ENCODE measurements around the gene FBRSL1.
"Not testable (repeated sequence)": the region's sequence is repeated elsewhere in the genome, so short reads cannot be mapped to it uniquely, and the experiment has no call there.

The FBRSL1 gene

DNA sequence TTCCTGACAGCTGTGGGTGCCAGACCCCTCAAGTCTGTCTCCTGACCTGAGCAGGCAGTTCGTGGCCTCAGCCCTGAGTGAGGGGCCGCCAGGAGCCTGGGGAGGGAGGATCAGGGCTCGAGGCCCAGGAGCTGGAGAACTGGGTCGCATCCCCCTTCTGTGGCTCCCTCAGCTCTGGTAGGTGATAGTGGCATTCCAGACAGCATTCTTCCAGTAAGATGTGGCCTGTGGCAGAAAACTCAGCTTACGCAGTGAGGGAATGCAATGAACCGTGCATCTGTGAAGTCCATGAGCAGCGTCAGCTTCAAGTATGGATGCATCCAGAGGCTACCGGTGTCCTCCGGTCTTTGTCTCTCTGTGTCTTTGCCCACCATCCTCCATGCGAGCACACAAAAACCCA is 28.4 kb upstream of the FBRSL1 start:
- TF ChIP-seq, protein P1, sequence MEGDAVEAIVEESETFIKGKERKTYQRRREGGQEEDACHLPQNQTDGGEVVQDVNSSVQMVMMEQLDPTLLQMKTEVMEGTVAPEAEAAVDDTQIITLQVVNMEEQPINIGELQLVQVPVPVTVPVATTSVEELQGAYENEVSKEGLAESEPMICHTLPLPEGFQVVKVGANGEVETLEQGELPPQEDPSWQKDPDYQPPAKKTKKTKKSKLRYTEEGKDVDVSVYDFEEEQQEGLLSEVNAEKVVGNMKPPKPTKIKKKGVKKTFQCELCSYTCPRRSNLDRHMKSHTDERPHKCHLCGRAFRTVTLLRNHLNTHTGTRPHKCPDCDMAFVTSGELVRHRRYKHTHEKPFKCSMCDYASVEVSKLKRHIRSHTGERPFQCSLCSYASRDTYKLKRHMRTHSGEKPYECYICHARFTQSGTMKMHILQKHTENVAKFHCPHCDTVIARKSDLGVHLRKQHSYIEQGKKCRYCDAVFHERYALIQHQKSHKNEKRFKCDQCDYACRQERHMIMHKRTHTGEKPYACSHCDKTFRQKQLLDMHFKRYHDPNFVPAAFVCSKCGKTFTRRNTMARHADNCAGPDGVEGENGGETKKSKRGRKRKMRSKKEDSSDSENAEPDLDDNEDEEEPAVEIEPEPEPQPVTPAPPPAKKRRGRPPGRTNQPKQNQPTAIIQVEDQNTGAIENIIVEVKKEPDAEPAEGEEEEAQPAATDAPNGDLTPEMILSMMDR (conservative IDR thresholded peaks at IDR 0.05) = no peak
- no peak overlapping the region for H3K27ac ChIP-seq

DNA sequence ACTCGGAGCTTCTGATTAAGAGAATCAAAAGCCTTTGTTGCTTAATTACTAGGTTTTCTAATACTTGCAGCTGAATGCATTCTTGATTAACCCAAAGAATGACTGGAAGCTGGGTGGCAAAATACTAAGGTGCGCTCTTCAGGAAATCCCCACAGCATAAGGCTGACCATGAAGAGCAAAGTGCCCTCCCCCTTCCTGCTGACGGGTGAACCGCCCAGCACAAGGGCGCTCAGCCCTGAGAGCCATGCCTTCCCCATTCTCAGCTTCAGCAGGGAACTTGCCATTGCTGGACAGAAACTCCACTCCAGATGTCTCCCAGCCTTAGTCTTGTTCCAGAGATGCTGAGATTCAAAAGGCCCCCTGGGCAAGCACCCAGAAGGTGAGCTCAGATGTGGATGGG is 27.2 kb upstream of the FBRSL1 start:
- TF ChIP-seq, protein P1 (conservative IDR thresholded peaks at IDR 0.05) = no peak
- H3K27ac ChIP-seq = no peak overlapping the region

DNA sequence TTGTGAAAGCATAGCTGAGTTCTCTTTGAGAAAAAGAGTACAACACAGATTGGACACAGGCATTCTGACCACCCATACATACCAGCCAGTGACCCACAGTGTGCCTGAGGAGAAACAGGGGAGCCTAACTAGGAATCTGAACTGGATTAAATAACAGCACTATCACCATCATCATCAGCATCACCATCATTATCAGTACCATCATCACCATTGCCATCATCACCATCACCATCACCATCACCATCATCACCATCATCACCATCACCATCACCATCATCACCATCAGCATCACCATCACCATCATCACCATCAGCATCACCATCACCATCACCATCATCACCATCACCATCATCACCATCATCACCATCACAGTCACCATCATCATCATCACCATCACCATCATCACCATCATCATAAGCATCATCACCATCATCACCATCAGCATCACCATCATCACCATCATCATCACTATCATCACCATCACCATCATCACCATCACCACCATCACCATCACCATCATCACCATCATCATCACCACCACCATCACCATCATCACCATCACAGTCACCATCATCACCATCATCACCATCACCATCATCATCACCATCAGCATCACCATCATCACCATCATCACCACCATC is 26.5 kb upstream of the FBRSL1 start:
- not testable (repeated sequence) for H3K27ac ChIP-seq

DNA sequence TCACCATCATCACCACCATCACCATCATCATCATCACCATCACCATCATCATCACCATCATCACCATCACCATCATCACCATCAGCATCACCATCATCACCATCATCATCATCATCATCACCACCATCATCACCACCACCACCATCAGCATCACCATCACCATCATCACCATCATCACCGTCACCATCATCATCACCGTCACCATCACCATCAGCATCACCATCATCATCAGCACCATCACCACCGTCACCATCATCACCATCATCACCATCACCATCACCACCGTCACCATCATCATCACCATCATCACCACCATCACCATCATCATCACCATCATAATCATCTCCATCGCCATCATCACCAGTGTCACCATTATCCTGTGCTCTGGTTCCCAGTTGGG is 25.6 kb upstream of the FBRSL1 start:
- not testable (repeated sequence) for H3K27ac ChIP-seq

DNA sequence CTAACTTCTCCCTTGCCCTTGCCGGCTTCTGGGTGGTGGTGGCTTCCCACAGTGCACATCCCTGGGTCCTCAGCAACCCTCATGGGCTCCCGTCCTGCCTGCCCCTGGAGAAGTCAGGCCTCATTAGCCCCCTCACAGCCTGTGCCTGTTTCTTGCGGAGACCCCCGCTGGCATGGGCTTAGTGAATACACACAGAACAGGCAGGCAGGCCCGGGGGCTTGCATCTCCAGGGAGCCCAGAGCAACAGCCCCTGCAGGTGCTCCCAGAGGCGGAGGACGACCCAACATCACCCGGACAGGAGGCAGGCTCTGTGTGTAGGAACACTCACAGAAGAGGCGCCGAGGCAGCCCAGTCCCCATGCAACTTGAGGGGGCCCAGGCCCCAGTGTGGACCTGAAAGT is 25.1 kb upstream of the FBRSL1 start:
- TF ChIP-seq, protein P1 (conservative IDR thresholded peaks at IDR 0.05) = no peak

DNA sequence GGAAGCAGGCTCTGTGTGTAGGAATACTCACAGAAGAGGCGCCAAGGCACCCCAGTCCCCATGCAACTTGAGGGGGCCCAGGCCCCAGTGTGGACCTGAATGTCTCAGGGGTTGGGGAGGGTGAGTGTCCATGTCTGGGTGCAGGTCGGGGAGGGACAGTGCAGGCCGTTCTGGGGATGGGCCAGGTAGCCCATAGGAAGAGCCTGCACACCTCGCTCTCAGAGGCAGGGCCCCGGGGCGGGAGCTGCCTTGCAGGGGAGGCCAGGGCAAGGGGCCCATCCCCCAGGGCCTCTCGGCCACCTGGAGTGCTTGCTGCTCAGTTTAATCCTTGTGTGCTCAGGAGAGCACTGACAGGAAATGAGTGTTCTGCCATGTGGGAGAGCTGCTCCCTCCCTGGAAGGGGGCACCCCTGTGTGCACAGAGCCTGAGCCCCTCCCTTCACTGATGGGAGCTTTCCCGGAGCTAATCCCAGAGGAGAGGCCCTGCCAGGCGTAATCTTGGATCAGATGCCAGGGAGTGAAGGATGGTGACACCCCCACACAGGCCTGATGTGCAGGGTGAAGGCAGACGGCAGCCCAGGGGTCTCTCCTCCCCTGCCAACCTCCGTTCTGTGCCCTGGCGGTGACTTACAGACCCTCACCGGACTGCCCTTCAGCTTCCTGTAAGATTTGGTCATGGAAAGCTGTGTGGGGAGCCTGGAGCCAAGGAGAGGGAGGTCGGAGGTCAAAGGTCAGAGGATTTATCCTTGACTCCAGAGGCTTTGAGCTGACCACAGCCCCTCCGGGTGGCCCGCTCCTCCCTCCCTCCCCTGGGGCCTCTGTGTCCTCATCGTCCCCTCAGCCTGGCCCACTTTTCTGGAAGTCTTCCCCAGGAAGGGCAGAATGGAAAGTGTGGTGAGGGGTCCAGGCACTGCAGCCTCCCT is 24.4 kb upstream of the FBRSL1 start:
- TF ChIP-seq, protein P1 (conservative IDR thresholded peaks at IDR 0.05) = no peak
- no peak overlapping the region for H3K27ac ChIP-seq

More for the DNA sequence above, 25.1 kb upstream of the FBRSL1 start:
- no peak overlapping the region for H3K27ac ChIP-seq

DNA sequence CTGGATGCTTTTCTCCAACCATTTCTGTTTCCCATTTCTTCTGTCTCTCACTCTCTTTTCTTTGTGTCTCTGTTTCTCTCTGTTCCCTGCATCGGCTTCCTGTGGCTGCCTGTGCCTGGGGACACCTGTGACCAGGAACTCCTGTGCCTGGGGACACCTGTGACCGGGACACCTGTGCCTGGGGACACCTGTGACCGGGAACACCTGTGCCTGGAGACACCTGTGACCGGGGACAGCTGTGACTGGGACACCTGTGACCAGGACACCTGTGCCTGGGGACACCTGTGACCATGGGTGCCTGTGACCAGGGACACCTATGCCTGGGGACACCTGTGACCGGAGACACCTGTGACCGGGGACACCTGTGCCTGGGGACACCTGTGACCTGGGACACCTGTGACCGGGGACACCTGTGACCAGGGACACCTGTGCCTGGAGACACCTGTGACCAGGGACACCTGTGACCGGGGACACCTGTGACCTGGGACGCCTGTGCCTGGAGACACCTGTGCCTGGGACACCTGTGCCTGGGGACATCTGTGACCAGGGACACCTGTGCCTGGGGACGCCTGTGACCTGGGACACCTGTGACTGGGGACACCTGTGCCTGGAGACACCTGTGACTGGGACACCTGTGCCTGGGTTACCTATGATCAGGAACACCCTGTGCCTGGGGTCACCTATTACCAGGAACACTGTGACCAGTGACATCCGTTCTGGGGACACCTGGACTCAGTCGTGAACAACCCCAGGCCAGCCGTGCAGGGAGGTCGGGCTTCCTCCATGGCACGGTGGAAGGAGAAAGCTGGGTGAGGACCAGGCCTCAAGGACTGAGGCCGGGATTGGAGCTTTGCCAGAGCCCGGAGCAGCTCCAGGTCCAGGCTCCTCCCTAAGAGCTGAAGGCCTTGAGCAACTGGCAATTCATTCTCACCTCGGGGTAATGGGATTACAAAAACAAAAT is 23.4 kb upstream of the FBRSL1 start:
- H3K27ac ChIP-seq = no peak overlapping the region
- TF ChIP-seq, protein P1 (conservative IDR thresholded peaks at IDR 0.05) = no peak

DNA sequence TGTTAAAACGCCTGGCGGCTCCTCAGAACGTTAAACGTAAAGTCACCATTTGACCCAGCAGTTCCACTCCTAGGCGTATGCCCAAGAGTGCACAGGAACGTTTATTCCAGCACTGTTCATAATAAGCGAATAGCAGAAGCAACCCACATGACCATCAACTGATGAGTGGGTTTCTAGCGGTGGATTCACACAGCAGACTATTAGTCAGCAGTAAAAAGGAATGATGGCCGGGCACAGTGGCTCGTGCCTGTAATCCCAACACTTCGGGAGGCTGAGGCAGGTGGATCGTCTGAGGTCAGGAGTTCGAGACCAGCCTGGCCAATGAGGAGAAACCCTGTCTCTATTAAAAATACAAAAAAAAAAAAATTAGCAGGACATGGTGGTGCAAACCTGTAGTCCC is 22.4 kb upstream of the FBRSL1 start:
- no peak overlapping the region for H3K27ac ChIP-seq
- TF ChIP-seq, protein P1 (conservative IDR thresholded peaks at IDR 0.05) = no peak
